ENCODE results near the gene SPDYE11.
"Not testable (repeated sequence)": the region's sequence is repeated elsewhere in the genome, so short reads cannot be mapped to it uniquely, and the experiment has no call there.

The SPDYE11 gene, protein sequence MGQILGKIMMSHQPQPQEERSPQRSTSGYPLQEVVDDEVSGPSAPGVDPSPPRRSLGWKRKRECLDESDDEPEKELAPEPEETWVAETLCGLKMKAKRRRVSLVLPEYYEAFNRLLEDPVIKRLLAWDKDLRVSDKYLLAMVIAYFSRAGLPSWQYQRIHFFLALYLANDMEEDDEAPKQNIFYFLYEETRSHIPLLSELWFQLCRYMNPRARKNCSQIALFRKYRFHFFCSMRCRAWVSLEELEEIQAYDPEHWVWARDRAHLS
- long read RNA-seq, donor 1: 0 reads
- long read RNA-seq, donor 2: 0 reads
- long read RNA-seq, donor 3: 0 reads
- long read RNA-seq, donor 4: 0 reads
- long read RNA-seq, donor 5: 0 reads
- long read RNA-seq, donor 6: 0 reads
- long read RNA-seq, donor 7: 0 reads
- long read RNA-seq, donor 8: 0 reads

DNA sequence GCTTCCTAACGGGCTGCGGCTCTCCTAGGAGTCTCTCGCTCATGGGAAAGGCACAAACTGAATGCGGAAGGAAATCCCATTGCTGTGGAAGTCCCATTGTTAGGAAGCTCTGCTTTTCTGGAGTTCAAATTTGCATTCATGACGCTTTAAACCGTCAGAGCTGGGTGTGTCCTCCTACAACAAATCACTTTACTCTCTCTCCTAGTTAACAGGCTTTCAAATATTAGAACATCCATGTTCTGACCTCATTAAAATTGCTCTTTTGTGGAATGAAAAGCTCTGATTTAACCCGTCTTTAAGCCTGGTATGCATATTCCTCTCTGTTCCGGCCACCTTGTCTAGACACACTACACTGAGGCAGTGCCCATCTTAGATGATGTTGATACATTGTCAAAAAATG is at the start of gene SPDYE11:
SPDYE11 (minus strand) TSS at position 101 of the 400 bp plus-strand sequence. CDS start 1,800 bp downstream, outside the sequence.
- DNase-seq: not testable (repeated sequence)

DNA sequence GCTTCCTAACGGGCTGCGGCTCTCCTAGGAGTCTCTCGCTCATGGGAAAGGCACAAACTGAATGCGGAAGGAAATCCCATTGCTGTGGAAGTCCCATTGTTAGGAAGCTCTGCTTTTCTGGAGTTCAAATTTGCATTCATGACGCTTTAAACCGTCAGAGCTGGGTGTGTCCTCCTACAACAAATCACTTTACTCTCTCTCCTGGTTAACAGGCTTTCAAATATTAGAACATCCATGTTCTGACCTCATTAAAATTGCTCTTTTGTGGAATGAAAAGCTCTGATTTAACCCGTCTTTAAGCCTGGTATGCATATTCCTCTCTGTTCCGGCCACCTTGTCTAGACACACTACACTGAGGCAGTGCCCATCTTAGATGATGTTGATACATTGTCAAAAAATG is 28.2 kb upstream of the SPDYE11 start, which contains the start of gene SPDYE9:
SPDYE9 (minus strand) TSS at position 101 of the 400 bp plus-strand sequence. CDS start 1,800 bp downstream, outside the sequence.
- DNase-seq: not testable (repeated sequence)

DNA sequence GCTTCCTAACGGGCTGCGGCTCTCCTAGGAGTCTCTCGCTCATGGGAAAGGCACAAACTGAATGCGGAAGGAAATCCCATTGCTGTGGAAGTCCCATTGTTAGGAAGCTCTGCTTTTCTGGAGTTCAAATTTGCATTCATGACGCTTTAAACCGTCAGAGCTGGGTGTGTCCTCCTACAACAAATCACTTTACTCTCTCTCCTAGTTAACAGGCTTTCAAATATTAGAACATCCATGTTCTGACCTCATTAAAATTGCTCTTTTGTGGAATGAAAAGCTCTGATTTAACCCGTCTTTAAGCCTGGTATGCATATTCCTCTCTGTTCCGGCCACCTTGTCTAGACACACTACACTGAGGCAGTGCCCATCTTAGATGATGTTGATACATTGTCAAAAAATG is 28.0 kb downstream of the SPDYE11 start, which contains the start of gene SPDYE8:
SPDYE8 (minus strand) TSS at position 101 of the 400 bp plus-strand sequence. CDS start 1,800 bp downstream, outside the sequence.
- DNase-seq: not testable (repeated sequence)

DNA sequence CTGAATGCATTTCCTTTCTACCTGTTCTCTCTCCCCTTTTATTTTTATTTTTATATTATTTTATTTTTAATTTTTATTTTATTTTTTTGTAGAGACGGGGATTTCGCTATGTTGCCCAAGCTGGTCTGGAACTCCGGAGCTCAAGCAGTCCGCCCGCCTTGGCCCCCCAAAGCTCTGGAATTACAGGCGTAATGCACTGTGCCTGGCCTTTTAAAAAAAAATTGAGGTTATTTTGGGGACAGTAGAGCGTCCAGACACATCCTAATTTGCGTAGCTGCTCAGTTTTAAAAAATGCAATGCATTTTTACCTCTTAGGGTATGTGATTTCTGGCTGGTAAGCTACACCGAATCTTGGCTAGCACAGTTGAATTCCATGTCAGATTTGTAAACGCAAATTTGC is 51.2 kb downstream of the SPDYE11 start:
- DNase-seq: peak; percentile 4

DNA sequence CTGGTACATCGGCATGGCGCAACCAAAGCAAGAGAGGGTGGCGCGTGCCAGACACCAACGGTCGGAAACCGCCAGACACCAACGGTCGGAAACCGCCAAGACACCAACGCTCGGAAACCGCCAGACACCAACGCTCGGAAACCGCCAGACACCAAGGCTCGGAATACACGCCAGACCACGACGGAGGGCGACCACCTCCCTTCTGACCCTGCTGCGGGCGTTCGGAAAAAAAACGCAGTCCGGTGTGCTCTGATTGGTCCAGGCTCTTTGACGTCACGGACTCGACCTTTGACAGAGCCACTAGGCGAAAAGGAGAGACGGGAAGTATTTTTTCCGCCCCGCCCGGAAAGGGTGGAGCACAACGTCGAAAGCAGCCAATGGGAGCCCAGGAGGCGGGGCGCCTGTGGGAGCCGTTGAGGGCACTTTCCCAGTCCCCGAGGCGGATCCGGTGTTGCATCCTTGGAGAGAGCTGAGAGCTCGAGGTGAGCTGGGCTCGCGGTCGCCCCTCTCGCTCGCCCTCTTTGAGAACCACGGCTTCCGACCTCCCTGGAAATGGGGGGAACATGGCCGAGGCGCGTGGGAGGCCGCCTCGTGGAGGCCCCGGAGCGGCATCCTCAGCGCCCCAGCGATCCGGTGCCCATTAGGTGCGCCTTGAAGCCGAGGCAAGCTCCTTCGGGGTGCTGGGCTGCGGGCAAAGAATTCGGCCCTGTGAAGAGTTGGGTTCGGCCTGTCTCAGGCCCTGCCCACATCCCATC is 51.8 kb downstream of the SPDYE11 start:
- DNase-seq: peak; percentile 87

DNA sequence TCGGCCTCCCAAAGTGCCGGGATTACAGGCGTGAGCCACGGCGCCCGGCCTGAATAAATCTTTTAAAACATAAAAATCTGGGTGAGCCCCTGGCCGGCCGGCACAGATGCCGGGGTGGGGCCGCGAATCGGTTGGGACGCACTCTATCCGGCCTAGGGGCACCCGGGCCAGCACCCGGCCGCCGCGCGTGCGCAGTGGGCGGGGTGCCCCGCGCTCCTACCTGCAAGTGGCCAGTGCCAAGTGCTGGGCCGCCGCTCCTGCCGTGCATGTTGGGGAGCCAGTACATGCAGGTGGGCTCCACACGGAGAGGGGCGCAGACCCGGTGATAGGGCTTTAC is 52.4 kb downstream of the SPDYE11 start:
- not testable (repeated sequence) for DNase-seq

DNA sequence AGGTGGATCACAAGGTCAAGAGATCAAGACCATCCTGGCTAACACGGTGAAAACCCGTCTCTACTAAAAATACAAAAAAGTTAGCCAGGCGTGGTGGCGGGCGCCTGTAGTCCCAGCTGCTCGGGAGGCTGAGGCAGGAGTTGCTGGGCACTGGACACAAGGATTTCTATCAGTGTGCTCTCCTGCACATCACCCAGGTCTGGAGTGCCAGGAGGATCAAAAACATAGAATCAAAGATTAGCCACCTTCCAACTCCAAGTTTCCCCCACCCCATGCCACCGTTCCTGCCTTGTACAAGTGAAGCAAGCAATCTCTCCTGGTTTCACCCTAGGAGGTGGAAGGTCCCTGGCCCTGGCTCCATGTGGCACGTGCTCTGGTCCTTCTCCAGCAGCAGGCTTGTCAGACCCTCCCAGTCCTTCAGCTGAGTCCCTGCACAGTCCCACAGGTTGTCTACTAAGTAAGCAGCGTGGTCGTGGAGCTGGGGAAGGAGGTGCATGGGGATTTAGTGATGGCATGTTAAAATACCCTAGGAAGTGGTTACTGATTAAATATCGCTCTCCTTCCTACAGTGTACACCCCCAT is 59.7 kb downstream of the SPDYE11 start:
- not testable (repeated sequence) for DNase-seq

Measured in right kidney (tissue), 9 donors.